Measurements from ENCODE around the gene ZNF148.

Gene ZNF148

DNA sequence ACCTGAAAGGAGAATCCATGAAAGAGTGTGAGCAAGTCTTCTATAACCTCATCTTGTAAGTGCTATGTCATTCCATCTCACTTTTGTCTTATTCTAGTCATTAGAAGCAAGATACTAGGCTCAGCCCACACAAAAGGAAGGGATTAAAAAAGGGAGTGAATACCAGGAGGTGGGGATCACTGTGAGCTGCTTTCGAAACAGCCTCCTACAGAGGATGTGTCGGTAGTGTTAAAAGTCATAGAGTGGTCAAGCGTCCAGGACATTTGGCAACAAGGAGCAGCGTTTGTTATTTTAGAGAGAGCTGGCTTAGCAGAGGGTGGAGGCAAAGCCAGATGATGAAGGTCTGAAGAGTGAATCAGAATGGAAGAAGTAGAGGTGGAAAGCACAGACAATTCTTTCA lies 11.7 kb upstream of the ZNF148 start:
- no peak overlapping the region for H3K4me3 ChIP-seq (ENCODE audit: low read depth, low read length)
- TF ChIP-seq, protein P1, sequence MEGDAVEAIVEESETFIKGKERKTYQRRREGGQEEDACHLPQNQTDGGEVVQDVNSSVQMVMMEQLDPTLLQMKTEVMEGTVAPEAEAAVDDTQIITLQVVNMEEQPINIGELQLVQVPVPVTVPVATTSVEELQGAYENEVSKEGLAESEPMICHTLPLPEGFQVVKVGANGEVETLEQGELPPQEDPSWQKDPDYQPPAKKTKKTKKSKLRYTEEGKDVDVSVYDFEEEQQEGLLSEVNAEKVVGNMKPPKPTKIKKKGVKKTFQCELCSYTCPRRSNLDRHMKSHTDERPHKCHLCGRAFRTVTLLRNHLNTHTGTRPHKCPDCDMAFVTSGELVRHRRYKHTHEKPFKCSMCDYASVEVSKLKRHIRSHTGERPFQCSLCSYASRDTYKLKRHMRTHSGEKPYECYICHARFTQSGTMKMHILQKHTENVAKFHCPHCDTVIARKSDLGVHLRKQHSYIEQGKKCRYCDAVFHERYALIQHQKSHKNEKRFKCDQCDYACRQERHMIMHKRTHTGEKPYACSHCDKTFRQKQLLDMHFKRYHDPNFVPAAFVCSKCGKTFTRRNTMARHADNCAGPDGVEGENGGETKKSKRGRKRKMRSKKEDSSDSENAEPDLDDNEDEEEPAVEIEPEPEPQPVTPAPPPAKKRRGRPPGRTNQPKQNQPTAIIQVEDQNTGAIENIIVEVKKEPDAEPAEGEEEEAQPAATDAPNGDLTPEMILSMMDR (IDR thresholded peaks at IDR 0.05; ENCODE audit: borderline replicate concordance, insufficient read depth, low read depth, low read length) = no peak

DNA sequence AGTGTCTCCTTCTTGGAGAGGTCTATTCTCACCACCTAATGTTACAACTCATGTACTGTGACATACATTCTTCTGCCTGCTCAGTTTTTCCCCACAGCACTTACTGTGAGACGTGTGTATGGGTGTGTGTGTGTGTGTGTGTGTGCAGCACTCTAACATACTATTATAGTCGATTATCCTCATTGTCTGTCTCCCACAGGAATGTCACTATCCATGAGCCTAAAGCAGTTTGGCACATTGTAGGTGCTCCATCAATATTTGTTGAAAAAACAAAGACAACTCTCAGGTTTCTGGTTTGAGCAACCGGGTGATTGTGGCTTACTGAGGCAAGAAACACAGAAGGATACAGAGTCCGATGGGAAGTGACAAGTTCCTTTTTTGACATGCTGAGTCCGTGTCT lies 8.6 kb upstream of the ZNF148 start:
- TF ChIP-seq, protein P1 (IDR thresholded peaks at IDR 0.05; ENCODE audit: borderline replicate concordance, insufficient read depth, low read depth, low read length) = no peak
- H3K4me3 ChIP-seq (ENCODE audit: low read depth, low read length) = no peak overlapping the region

DNA sequence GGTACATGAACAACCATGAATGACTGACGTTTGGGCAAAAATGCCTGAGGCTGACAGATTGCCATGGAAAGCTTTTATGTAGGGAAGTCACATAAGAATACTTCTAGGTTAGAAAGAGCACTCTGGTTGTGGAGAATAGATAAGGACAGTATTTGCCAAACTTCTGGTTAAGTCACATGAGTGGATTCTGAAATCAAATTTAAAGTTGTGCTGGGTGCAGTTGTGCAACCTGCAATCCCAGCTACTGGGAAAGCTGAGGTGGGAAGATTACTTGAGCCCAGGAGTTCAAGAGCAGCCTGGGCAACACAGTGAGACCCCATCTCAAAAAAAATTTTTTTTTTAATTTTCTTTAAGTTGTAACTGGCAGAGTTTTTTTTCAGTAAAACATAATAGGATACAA lies 7.2 kb upstream of the ZNF148 start:
- no peak overlapping the region for H3K4me3 ChIP-seq (ENCODE audit: low read depth, low read length)
- TF ChIP-seq, protein P1 (IDR thresholded peaks at IDR 0.05; ENCODE audit: borderline replicate concordance, insufficient read depth, low read depth, low read length) = no peak

DNA sequence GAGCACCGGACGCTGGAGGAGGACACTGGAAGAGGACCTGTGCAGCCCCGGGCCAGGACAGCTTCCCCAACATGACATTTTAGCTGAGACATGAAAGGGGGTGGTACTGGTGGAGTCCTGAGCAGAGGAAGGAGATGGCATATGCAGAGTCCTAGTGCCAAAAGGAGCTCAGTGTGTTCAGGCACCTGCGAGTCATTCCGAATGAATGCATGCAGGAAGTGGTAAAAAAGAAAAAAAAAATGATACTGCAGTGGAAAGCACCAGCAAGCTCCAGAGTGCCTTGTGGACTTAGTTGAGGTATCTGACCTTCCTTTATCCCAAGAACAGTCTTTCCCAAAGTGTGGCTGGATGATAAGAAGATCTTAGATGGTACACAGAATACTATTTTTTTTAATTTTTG lies 6.6 kb upstream of the ZNF148 start:
- H3K4me3 ChIP-seq (ENCODE audit: low read depth, low read length) = no peak overlapping the region
- TF ChIP-seq, protein P1 (IDR thresholded peaks at IDR 0.05; ENCODE audit: borderline replicate concordance, insufficient read depth, low read depth, low read length) = no peak

DNA sequence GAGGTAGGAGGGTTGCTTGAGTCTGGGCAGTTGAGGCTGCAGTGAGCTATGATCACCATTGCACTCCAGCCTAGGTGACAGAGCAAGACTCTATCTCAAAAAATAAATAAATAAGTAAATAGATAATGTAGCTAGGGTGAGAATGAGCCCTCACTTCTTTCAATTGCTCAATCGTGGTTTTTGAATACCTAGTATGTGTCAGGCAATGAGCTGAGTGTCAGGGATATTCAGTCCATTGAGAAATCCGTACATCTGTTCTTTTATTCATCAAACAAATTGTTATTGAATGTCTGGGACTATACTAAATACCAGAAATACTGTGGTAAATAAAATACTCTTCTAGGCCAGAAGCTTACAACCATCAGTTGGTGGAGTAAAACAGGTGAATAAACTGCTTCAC lies 6.2 kb upstream of the ZNF148 start:
- no peak overlapping the region for H3K4me3 ChIP-seq (ENCODE audit: low read depth, low read length)

DNA sequence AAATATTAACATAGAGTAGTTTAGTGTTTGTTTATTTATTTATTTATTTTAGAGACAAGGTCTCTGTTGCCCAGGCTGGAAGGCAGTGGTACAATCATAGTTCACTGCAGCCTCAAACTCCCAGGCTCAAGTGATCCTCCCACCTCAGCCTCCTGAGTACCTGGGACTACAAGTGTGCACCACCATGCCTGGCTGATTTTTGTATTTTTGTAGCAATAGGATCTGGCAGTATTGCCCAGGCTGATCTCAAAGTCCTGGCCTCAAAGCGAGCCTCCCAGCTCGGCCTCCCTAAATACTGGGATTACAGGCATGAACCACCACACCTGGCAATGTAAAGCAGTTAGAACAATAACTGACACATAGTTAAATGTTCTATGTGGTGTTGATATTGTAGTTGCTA lies 4.4 kb upstream of the ZNF148 start:
- H3K4me3 ChIP-seq (ENCODE audit: low read depth, low read length) = no peak overlapping the region
- TF ChIP-seq, protein P1 (IDR thresholded peaks at IDR 0.05; ENCODE audit: borderline replicate concordance, insufficient read depth, low read depth, low read length) = no peak

More for the DNA sequence above, 6.2 kb upstream of the ZNF148 start:
- TF ChIP-seq, protein P1 (IDR thresholded peaks at IDR 0.05; ENCODE audit: borderline replicate concordance, insufficient read depth, low read depth, low read length) = no peak

DNA sequence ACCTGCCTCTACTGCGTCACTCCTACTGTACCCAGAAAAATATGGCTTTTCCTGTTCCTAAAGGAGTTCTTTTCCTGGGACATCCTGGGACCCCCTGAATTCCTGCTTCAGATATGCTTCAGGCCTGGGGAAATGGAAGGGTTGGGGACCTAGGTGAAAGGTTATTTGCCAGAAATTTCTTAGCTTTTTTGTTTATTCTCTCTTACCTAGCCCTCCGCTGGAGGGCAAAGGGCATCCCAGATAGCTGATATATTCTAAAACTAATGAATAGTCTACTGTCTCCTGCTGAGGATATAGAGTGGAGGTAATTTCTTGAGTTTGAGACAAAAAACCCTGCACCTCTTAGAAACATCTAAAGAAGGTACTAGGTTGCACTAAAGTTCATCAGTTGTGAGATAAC lies 3.6 kb upstream of the ZNF148 start:
- TF ChIP-seq, protein P1 (IDR thresholded peaks at IDR 0.05; ENCODE audit: borderline replicate concordance, insufficient read depth, low read depth, low read length) = no peak
- H3K4me3 ChIP-seq (ENCODE audit: low read depth, low read length) = no peak overlapping the region

All from GM12875 (cell line).